HepG2 (cell line): ENCODE results near the gene DNAJC4.

Source experiments
- CTCF ChIP-seq: sonication (generic); formaldehyde crosslinking; IDR thresholded peaks from 2 replicates; pipeline ENCODE4 v1.5.0; 2020; ENCODE audit warnings: mild to moderate bottlenecking, missing genetic modification reagents, moderate library complexity
- RAD21 ChIP-seq: fragments of 450-650 bp; formaldehyde crosslinking; IDR thresholded peaks from 2 replicates; pipeline ENCODE4 v1.5.0; 2020; ENCODE audit warnings: mild to moderate bottlenecking

- TF ChIP-seq CTCF (CRISPR knock-in tag) (no peak), RAD21 (no peak)
Observed at GRCh38 chr11:64260147-64260708, 29.9 kb downstream of the DNAJC4 start.
